K562 (cell line): ENCODE data around the gene LST1. TPM values are rescaled to one million over a fixed set of nuclear protein-coding genes. Genes with fewer than 3 reads are reported as not detected.

Source experiments
- AFF4 ChIP-seq: sonication (generic); formaldehyde crosslinking; IDR thresholded peaks from 2 replicates; pipeline ENCODE4 v1.8.0; 2023; ENCODE audit warnings: mild to moderate bottlenecking, missing genetic modification reagents
- ATF1 ChIP-seq, 2 experiments: fragments of 450-650 bp in 1 of 2; IDR thresholded peaks; 2 replicates each; pipeline ENCODE4 v1.6.1; 2016; ENCODE audit warnings: missing compliant biosample characterization in 1 of 2, missing genetic modification characterization in 1 of 2
- CAMTA2 ChIP-seq: fragments of 250-450 bp; sonication (Bioruptor Pico); conservative IDR thresholded peaks from 2 replicates; pipeline ENCODE4 v1.5.1; 2022
- CHD4 ChIP-seq: fragments of 200-600 bp; sonication (generic); IDR thresholded peaks from 3 replicates; pipeline ENCODE4 v1.6.1; 2012; ENCODE audit warnings: low read depth, mild to moderate bottlenecking, mixed read lengths, low read length, inconsistent platforms; ENCODE audit not compliant: insufficient read depth, insufficient replicate concordance, poor library complexity, severe bottlenecking
- FOXJ2 ChIP-seq: fragments of 200-800 bp; sonication (Bioruptor generic); IDR thresholded peaks from 2 replicates; pipeline ENCODE4 v1.6.1; 2016; ENCODE audit warnings: missing genetic modification characterization, missing compliant biosample characterization
- HMGN3 ChIP-seq: IDR thresholded peaks from 2 replicates; pipeline ENCODE4 v1.6.1; 2011; ENCODE audit warnings: borderline replicate concordance, low read depth, mild to moderate bottlenecking, mixed read lengths, low read length; ENCODE audit not compliant: insufficient read length; ENCODE audit errors: extremely low read depth
- KLF6 ChIP-seq: fragments of 250-450 bp; sonication (Bioruptor Pico); IDR thresholded peaks from 2 replicates; pipeline ENCODE4 v1.4.0; 2020; ENCODE audit warnings: mild to moderate bottlenecking, moderate library complexity, borderline replicate concordance
- LCOR ChIP-seq: sonication (generic); formaldehyde crosslinking; IDR thresholded peaks from 2 replicates; pipeline ENCODE4 v1.8.0; 2022; ENCODE audit warnings: mild to moderate bottlenecking, missing genetic modification reagents
- MCM5 ChIP-seq: fragments of 450-650 bp; IDR thresholded peaks from 2 replicates; pipeline ENCODE4 v1.6.1; 2016; ENCODE audit warnings: low read depth
- PRMT5 ChIP-seq: sonication (generic); formaldehyde crosslinking; IDR thresholded peaks from 2 replicates; pipeline ENCODE4 v1.5.0; 2020; ENCODE audit warnings: missing genetic modification reagents
- RBBP5 ChIP-seq: fragments of 200-600 bp; sonication (generic); IDR thresholded peaks from 2 replicates; pipeline ENCODE4 v1.6.1; 2012; ENCODE audit warnings: borderline replicate concordance, mild to moderate bottlenecking, low read length, control low read depth, inconsistent platforms; ENCODE audit not compliant: insufficient read depth, poor library complexity, severe bottlenecking
- RERE ChIP-seq: sonication (generic); formaldehyde crosslinking; IDR thresholded peaks from 2 replicates; pipeline ENCODE4 v1.8.0; 2023; ENCODE audit warnings: missing genetic modification reagents, mild to moderate bottlenecking, borderline replicate concordance
- RNF219 ChIP-seq: fragments of 250-450 bp; sonication (Bioruptor Pico); IDR thresholded peaks from 2 replicates; pipeline ENCODE4 v1.5.0; 2022; ENCODE audit warnings: mild to moderate bottlenecking
- SMARCA4 ChIP-seq: fragments of 450-650 bp; IDR thresholded peaks from 2 replicates; pipeline ENCODE4 v1.6.1; 2016
- TAL1 ChIP-seq: fragments of 450-650 bp; IDR thresholded peaks from 2 replicates; pipeline ENCODE4 v1.6.1; 2016; ENCODE audit warnings: mild to moderate bottlenecking
- polyA plus RNA-seq, 8 experiments: library from polyadenylated mRNA; depleted of rRNA in 4 of 8; stranded (reverse) in 5 of 8; unstranded in 3 of 8; fragments of >200 nt; fragmentation: Nextera tagmentation in 2 of 8; fragmentation: Illumina TruSeq in 1 of 8; extraction: Ambion mirVana in 2 of 8; extraction: Trizol in 1 of 8; gene quantifications; 2 replicates each; pipeline versions ENCODE4 v1.2.1 to v1.2.3, GENCODE V29; 2011 to 2014; ENCODE audit warnings: inconsistent platforms in 1 of 8, missing spikeins in 1 of 8
- total RNA-seq, 7 experiments: library from RNA; depleted of rRNA in 6 of 7; stranded (reverse); fragments of >200 nt in 6 of 7; fragmentation: Illumina TruSeq in 2 of 7; extraction: Trizol in 2 of 7; gene quantifications; 2 replicates each; pipeline versions ENCODE4 v1.2.1 to v1.2.3, GENCODE V29; 2011 to 2021; ENCODE audit warnings: low replicate concordance in 1 of 7

Gene LST1
- total and polyA plus RNA-seq, 9 of the 15 experiments (the other 6 are each of a cell fraction or from before 2014, with no cell fraction given): 0.82 to 7.8 (median 1.7) TPM

- TF ChIP-seq CAMTA2 (CRISPR knock-in tag) (no peak), PRMT5 (no peak), AFF4 (0 out of 2 replicates have a peak, but pooled peaks have one; percentile 12), LCOR (CRISPR knock-in tag) (no peak), SMARCA4 (peak; percentile 59), RBBP5 (peak; percentile 32), TAL1 (peak; percentile 33; the same call in 1 of the 2 replicates), MCM5 (no peak), KLF6 (CRISPR knock-in tag) (no peak), FOXJ2 (no peak), ATF1 (CRISPR knock-in tag; IDR thresholded peaks at IDR 0.05) (no peak), ATF1 (tag; IDR thresholded peaks at IDR 0.05) (no peak), CHD4 (no peak), RNF219 (CRISPR knock-in tag) (no peak), HMGN3 (peak; percentile 24), RERE (CRISPR knock-in tag) (0 out of 2 replicates have a peak, but pooled peaks have one; percentile 2)
Measured at GRCh38 chr6:31559958-31560696, 25.9 kb upstream of the LST1 start (continued).
